Activated CD8-positive, alpha-beta T cell treated with anti-CD3 and anti-CD28 coated beads, Interleukin-2, amount 10 ng/mL, durations not matched to agents 7 days and 5 days (primary cell): Measurements from ENCODE around the gene RALY. TPM values are rescaled to one million over a fixed set of nuclear protein-coding genes. Genes with fewer than 3 reads are reported as not detected.

Source experiments
- ATAC-seq: fragments of 150-1000 bp; cut with Tn5 transposase; one replicate; pipeline ENCODE4 v1.10.0; 2021; ENCODE audit warnings: moderate library complexity
- CTCF ChIA-PET: fragments of 350-600 bp; sonication (Branson Sonifier 250); formaldehyde crosslinking; loops from one replicate; lab custom pipeline; 2021; ENCODE audit warnings: antibody characterized with exemption; lab: Charles Lee
- POLR2A ChIA-PET: fragments of 350-600 bp; sonication (Branson Sonifier 250); formaldehyde crosslinking; loops from one replicate; lab custom pipeline; 2021; ENCODE audit warnings: antibody characterized with exemption; lab: Charles Lee
- DNase-seq: peaks from one replicate; pipeline ENCODE4 v3.0.0-alpha.2; 2020
- H3K27ac Mint-ChIP-seq: one replicate; pipeline ENCODE4 v1.8.0; 2021; ENCODE audit warnings: mild to moderate bottlenecking, mixed read lengths
- H3K27me3 Mint-ChIP-seq: one replicate; pipeline ENCODE4 v1.8.0; 2021; ENCODE audit warnings: low read depth, mixed read lengths
- H3K36me3 Mint-ChIP-seq: one replicate; pipeline ENCODE4 v1.8.0; 2021; ENCODE audit warnings: low read depth, mixed read lengths
- H3K4me1 Mint-ChIP-seq: one replicate; pipeline ENCODE4 v1.8.0; 2021; ENCODE audit warnings: low read depth, mixed read lengths
- H3K4me3 Mint-ChIP-seq: one replicate; pipeline ENCODE4 v1.8.0; 2021; ENCODE audit warnings: mild to moderate bottlenecking, mixed read lengths
- H3K9me3 Mint-ChIP-seq: one replicate; pipeline ENCODE4 v1.8.0; 2022; ENCODE audit warnings: mixed read lengths; ENCODE audit not compliant: insufficient read depth
- total RNA-seq, 2 experiments: library from RNA; stranded (reverse); gene quantifications; one replicate each; pipeline ENCODE4 v1.2.3, GENCODE V29; 2021

Gene RALY
- total RNA-seq, 2 experiments from 2014 or later: 232 to 233 TPM

- H3K4me3 Mint-ChIP-seq: no peak overlapping the region
- ChIA-PET POLR2A (no interaction called here), CTCF (interaction anchor here (0.7 kb wide), 1 partner anchor 60 kb away, joined by 4 read pairs; no protein-coding TSS in a partner anchor)
These were observed 3.6 kb upstream of the RALY start for GRCh38 chr20:33990075-33990474.

GRCh38 chr20:33991502-33991901 is 2.2 kb upstream of the RALY start:
- Mint-ChIP-seq H3K4me3 (peak overlapping the region; percentile 96), H3K27ac (no peak overlapping the region), H3K36me3 (peaks cover 32% of the 10 kb centered on the region), H3K27me3 (no peaks in the 10 kb centered on the region), H3K4me1 (peaks cover 36% of the 10 kb centered on the region), H3K9me3 (no peaks in the 10 kb centered on the region)
- DNase-seq (no peak), ATAC-seq (no peak)
- ChIA-PET CTCF (interaction anchor here (1.7 kb wide), 1 partner anchor 10 kb away, joined by 4 read pairs; no protein-coding TSS in a partner anchor), POLR2A (interaction anchor here (2.9 kb wide), 1 partner anchor 121 kb away, joined by 32 read pairs; the partner anchor contains the start of gene EIF2S2)

More at GRCh38 chr20:33990075-33990474, 3.6 kb upstream of the RALY start:
- ATAC-seq (no peak), DNase-seq (no peak)
- Mint-ChIP-seq H3K27ac (no peak overlapping the region), H3K36me3 (peaks cover 24% of the 10 kb centered on the region), H3K4me1 (peaks cover 25% of the 10 kb centered on the region), H3K9me3 (no peaks in the 10 kb centered on the region), H3K27me3 (no peaks in the 10 kb centered on the region)

GRCh38 chr20:33992145-33992922 is 1.4 kb upstream of the RALY start:
- Mint-ChIP-seq H3K36me3 (peaks cover 38% of the 10 kb centered on the region), H3K4me3 (peak overlapping the region; percentile 96), H3K27ac (peak overlapping the region; percentile 99), H3K4me1 (peaks cover 44% of the 10 kb centered on the region), H3K9me3 (no peaks in the 10 kb centered on the region), H3K27me3 (no peaks in the 10 kb centered on the region)
- ATAC-seq (no peak), DNase-seq (peak; percentile 29)
- CTCF ChIA-PET: interaction anchor here (0.5 to 2.7 kb wide), 7 partner anchors 9 to 324 kb away, joined by 3 to 10 read pairs (median 4); partner anchors contain the start of gene EIF2S2
- POLR2A ChIA-PET: interaction anchor here (0.9 to 2.9 kb wide), 6 partner anchors 12 to 272 kb away, joined by 3 to 32 read pairs (median 5); partner anchors contain the start of gene EIF2S2

- DNase-seq: peak; percentile 100
- Mint-ChIP-seq H3K27ac (peak overlapping the region; percentile 99), H3K9me3 (no peaks in the 10 kb centered on the region), H3K36me3 (peaks cover 44% of the 10 kb centered on the region), H3K4me1 (peaks cover 51% of the 10 kb centered on the region), H3K4me3 (peak overlapping the region; percentile 96), H3K27me3 (no peaks in the 10 kb centered on the region)
- ATAC-seq: peak; percentile 85
- ChIA-PET CTCF (interaction anchor here (0.9 to 2.7 kb wide), 9 partner anchors 8 to 325 kb away, joined by 3 to 10 read pairs (median 4); partner anchors contain the start of gene EIF2S2), POLR2A (interaction anchor here (0.6 to 2.9 kb wide), 13 partner anchors 12 to 1074 kb away, joined by 3 to 32 read pairs (median 4); partner anchors contain the start of genes CHMP4B and EIF2S2)
These were observed 662 bp upstream of the RALY start for GRCh38 chr20:33992923-33993575.

GRCh38 chr20:33994222-33994913 is 657 bp downstream of the RALY start:
- Mint-ChIP-seq H3K36me3 (peaks cover 51% of the 10 kb centered on the region), H3K9me3 (no peaks in the 10 kb centered on the region), H3K27me3 (no peaks in the 10 kb centered on the region), H3K4me3 (peak overlapping the region; percentile 96), H3K4me1 (peaks cover 62% of the 10 kb centered on the region), H3K27ac (peak overlapping the region; percentile 97)
- CTCF ChIA-PET: interaction anchor here (1.1 to 2.7 kb wide), 4 partner anchors 17 to 131 kb away, joined by 3 to 10 read pairs (median 4); no protein-coding TSS in a partner anchor
- POLR2A ChIA-PET: interaction anchor here (0.5 to 2.9 kb wide), 14 partner anchors 11 to 1960 kb away, joined by 3 to 32 read pairs (median 4); partner anchors contain the start of genes CHMP4B, EIF2S2 and SCAND1
- ATAC-seq (peak; percentile 43), DNase-seq (peak; percentile 83)

GRCh38 chr20:33995053-33995831 is 1.5 kb downstream of the RALY start:
- POLR2A ChIA-PET: interaction anchor here (0.5 to 2.3 kb wide), 9 partner anchors 10 to 1959 kb away, joined by 3 to 11 read pairs (median 4); partner anchors contain the start of genes CHMP4B, EIF2S2 and SCAND1

GRCh38 chr20:33999025-33999649 is 5.4 kb downstream of the RALY start:
- POLR2A ChIA-PET: no interaction called here
- no peak overlapping the region for H3K27ac Mint-ChIP-seq
- CTCF ChIA-PET: no interaction called here

More at GRCh38 chr20:33995053-33995831, 1.5 kb downstream of the RALY start:
- Mint-ChIP-seq H3K9me3 (no peaks in the 10 kb centered on the region), H3K4me1 (peaks cover 64% of the 10 kb centered on the region), H3K27me3 (no peaks in the 10 kb centered on the region), H3K27ac (peak overlapping the region; percentile 97), H3K36me3 (peaks cover 51% of the 10 kb centered on the region), H3K4me3 (peak overlapping the region; percentile 96)
- DNase-seq: no peak
- no peak for ATAC-seq
- CTCF ChIA-PET: interaction anchor here (1.3 to 2.7 kb wide), 2 partner anchors 15 to 27 kb away, joined by 3 to 10 read pairs; no protein-coding TSS in a partner anchor

GRCh38 chr20:34001378-34001777 is 7.7 kb downstream of the RALY start:
- POLR2A ChIA-PET: interaction anchor here (0.8 kb wide), 1 partner anchor 111 kb away, joined by 3 read pairs; the partner anchor contains the start of gene EIF2S2
- peaks cover 63% of the 10 kb centered on the region for H3K4me1 Mint-ChIP-seq
- no peak for ATAC-seq

More at GRCh38 chr20:33999025-33999649, 5.4 kb downstream of the RALY start:
- peaks cover 47% of the 10 kb centered on the region for H3K36me3 Mint-ChIP-seq
- H3K4me1 Mint-ChIP-seq: peaks cover 66% of the 10 kb centered on the region
- no peaks in the 10 kb centered on the region for H3K9me3 Mint-ChIP-seq
- H3K27me3 Mint-ChIP-seq: no peaks in the 10 kb centered on the region
- DNase-seq (no peak), ATAC-seq (no peak)
- no peak overlapping the region for H3K4me3 Mint-ChIP-seq

GRCh38 chr20:34004227-34004626 is 10.5 kb downstream of the RALY start:
- no peak for ATAC-seq
- H3K4me3 Mint-ChIP-seq: no peak overlapping the region
- no peaks in the 10 kb centered on the region for H3K27me3 Mint-ChIP-seq
- CTCF ChIA-PET: interaction anchor here (1.4 kb wide), 1 partner anchor 89 kb away, joined by 3 read pairs; no protein-coding TSS in a partner anchor
- H3K27ac Mint-ChIP-seq: no peak overlapping the region
- no peak for DNase-seq
- no peaks in the 10 kb centered on the region for H3K9me3 Mint-ChIP-seq
- POLR2A ChIA-PET: interaction anchor here (1.1 to 1.9 kb wide), 2 partner anchors 9 to 11 kb away, joined by 4 to 5 read pairs; no protein-coding TSS in a partner anchor
- H3K4me1 Mint-ChIP-seq: peaks cover 56% of the 10 kb centered on the region
- H3K36me3 Mint-ChIP-seq: peaks cover 41% of the 10 kb centered on the region

More at GRCh38 chr20:34001378-34001777, 7.7 kb downstream of the RALY start:
- Mint-ChIP-seq H3K9me3 (no peaks in the 10 kb centered on the region), H3K27me3 (no peaks in the 10 kb centered on the region), H3K36me3 (peaks cover 50% of the 10 kb centered on the region), H3K4me3 (no peak overlapping the region), H3K27ac (no peak overlapping the region)
- CTCF ChIA-PET: interaction anchor here (1.0 to 1.1 kb wide), 4 partner anchors 8 to 21 kb away, joined by 3 to 4 read pairs (median 3); no protein-coding TSS in a partner anchor
- DNase-seq: no peak
